GM23338 (cell line): ENCODE measurements around the gene GNA15. TPM values are rescaled to one million over a fixed set of nuclear protein-coding genes. Genes with fewer than 3 reads are reported as not detected.

Experiments
- ATAC-seq: fragments of 200-7000 bp; cut with Tn5 transposase; 3 replicates; pipeline ENCODE4 v1.9.1; 2020
- DNase-seq: peaks from one replicate; pipeline ENCODE4 v3.0.0-alpha.2; 2015; ENCODE audit warnings: low spot score
- H2AFZ ChIP-seq: fragments of 200-600 bp; sonication (generic); 2 replicates; pipeline ENCODE4 v1.8.0; 2016; ENCODE audit warnings: antibody characterized with exemption, mild to moderate bottlenecking, moderate library complexity
- H3F3A ChIP-seq: fragments of 200-600 bp; sonication (generic); replicated peaks from 2 replicates; pipeline ENCODE4 v1.8.0; 2017; ENCODE audit warnings: antibody characterized with exemption, mixed run types, low read depth
- H3K27ac ChIP-seq: fragments of 200-600 bp; sonication (generic); 2 replicates; pipeline ENCODE4 v1.6.1; 2016; ENCODE audit warnings: low read depth
- H3K27me3 ChIP-seq: fragments of 200-600 bp; sonication (generic); 2 replicates; pipeline ENCODE4 v1.8.0; 2016; ENCODE audit warnings: mild to moderate bottlenecking, mixed run types, moderate library complexity; ENCODE audit not compliant: insufficient read depth
- H3K36me3 ChIP-seq: fragments of 200-600 bp; sonication (generic); 2 replicates; pipeline ENCODE4 v1.8.0; 2016; ENCODE audit warnings: mild to moderate bottlenecking; ENCODE audit not compliant: insufficient read depth
- H3K4me1 ChIP-seq: fragments of 200-600 bp; sonication (generic); 2 replicates; pipeline ENCODE4 v1.8.0; 2016; ENCODE audit warnings: mild to moderate bottlenecking, moderate library complexity; ENCODE audit not compliant: insufficient read depth
- H3K4me2 ChIP-seq: fragments of 200-600 bp; sonication (generic); 2 replicates; pipeline ENCODE4 v1.7.1; 2017; ENCODE audit warnings: mixed run types
- H3K4me3 ChIP-seq: fragments of 200-600 bp; sonication (generic); 2 replicates; pipeline ENCODE4 v1.6.1; 2016; ENCODE audit warnings: mixed run types
- H3K79me2 ChIP-seq: fragments of 200-600 bp; sonication (generic); replicated peaks from 2 replicates; pipeline ENCODE4 v1.8.0; 2017; ENCODE audit warnings: mild to moderate bottlenecking; ENCODE audit not compliant: insufficient read depth
- H3K9me2 ChIP-seq: fragments of 200-600 bp; sonication (generic); 2 replicates; pipeline ENCODE4 v1.8.0; 2017; ENCODE audit not compliant: insufficient read depth
- H4K20me1 ChIP-seq: fragments of 200-600 bp; sonication (generic); replicated peaks from 2 replicates; pipeline ENCODE4 v1.8.0; 2017; ENCODE audit warnings: mild to moderate bottlenecking; ENCODE audit not compliant: insufficient read depth
- H3K27ac Mint-ChIP-seq: 2 replicates; pipeline ENCODE4 v1.8.0; 2020; ENCODE audit warnings: inconsistent platforms, mild to moderate bottlenecking, moderate library complexity, mixed read lengths
- H3K27me3 Mint-ChIP-seq: 3 replicates; pipeline ENCODE4 v1.8.0; 2022; ENCODE audit warnings: low read depth, mild to moderate bottlenecking, moderate library complexity, mixed read lengths, inconsistent platforms; ENCODE audit not compliant: insufficient read depth, poor library complexity
- H3K36me3 Mint-ChIP-seq: 3 replicates; pipeline ENCODE4 v1.8.0; 2021; ENCODE audit warnings: low read depth, mild to moderate bottlenecking, inconsistent platforms, moderate library complexity, mixed read lengths
- H3K4me1 Mint-ChIP-seq: 3 replicates; pipeline ENCODE4 v1.8.0; 2020; ENCODE audit warnings: mild to moderate bottlenecking, inconsistent platforms, mixed read lengths
- H3K4me3 Mint-ChIP-seq: 3 replicates; pipeline ENCODE4 v1.8.0; 2021; ENCODE audit warnings: moderate library complexity, mild to moderate bottlenecking, inconsistent platforms, mixed read lengths
- H3K9me3 Mint-ChIP-seq: 3 replicates; pipeline ENCODE4 v1.8.0; 2020; ENCODE audit warnings: moderate library complexity, mild to moderate bottlenecking, inconsistent platforms, mixed read lengths
- EZH2 ChIP-seq: fragments of 200-600 bp; sonication (generic); IDR thresholded peaks from one replicate; pipeline ENCODE4 v1.8.0; 2017; ENCODE audit warnings: antibody characterized with exemption, mild to moderate bottlenecking, low read depth; ENCODE audit not compliant: unreplicated experiment
- EZH2phosphoT487 ChIP-seq: fragments of 200-600 bp; sonication (generic); IDR thresholded peaks from one replicate; pipeline ENCODE4 v1.8.1; 2018; ENCODE audit warnings: antibody characterized with exemption; ENCODE audit not compliant: unreplicated experiment
- POLR2AphosphoS5 ChIP-seq: IDR thresholded peaks from 2 replicates; pipeline ENCODE4 v1.6.1; 2016; ENCODE audit warnings: antibody characterized with exemption, low read depth
- ZNF331 ChIP-seq: fragments of 250-450 bp; sonication (Bioruptor Pico); IDR thresholded peaks from 2 replicates; pipeline ENCODE4 v1.5.0; 2020; ENCODE audit warnings: low read depth, mild to moderate bottlenecking, moderate library complexity
- polyA plus RNA-seq: library from polyadenylated mRNA; unstranded; fragments of >200 nt; fragmentation: Nextera tagmentation; extraction: Ambion mirVana; gene quantifications from 2 replicates; pipeline ENCODE4 v1.2.1, GENCODE V29; 2016
- total RNA-seq: library from RNA; depleted of rRNA; stranded (reverse); fragments of >200 nt; shearing (Covaris generic); gene quantifications from 2 replicates; pipeline ENCODE4 v1.2.3, GENCODE V29; 2014
- TF ChIP-seq, protein P1 (sequence below): IDR thresholded peaks from 2 replicates; pipeline ENCODE4 v1.6.1; 2016; ENCODE audit warnings: antibody characterized with exemption
- TF ChIP-seq, protein P2 (sequence below): fragments of 250-450 bp; sonication (Bioruptor Pico); IDR thresholded peaks from 2 replicates; pipeline ENCODE4 v1.5.0; 2020; ENCODE audit warnings: mild to moderate bottlenecking, moderate library complexity
- TF ChIP-seq, protein P3 (sequence below), 2 experiments: fragments of 200-600 bp in 1 of 2; sonication (generic) in 1 of 2; conservative IDR thresholded peaks; 2 replicates each; pipeline versions ENCODE4 v1.5.1 to v1.6.1; 2016 to 2017; ENCODE audit warnings: antibody characterized with exemption in 2 of 2, low read depth in 2 of 2, mild to moderate bottlenecking in 2 of 2, moderate library complexity in 1 of 2

The GNA15 gene
- total and polyA plus RNA-seq, 2 experiments from 2014 or later, result 0.14 to 0.31 TPM

DNA sequence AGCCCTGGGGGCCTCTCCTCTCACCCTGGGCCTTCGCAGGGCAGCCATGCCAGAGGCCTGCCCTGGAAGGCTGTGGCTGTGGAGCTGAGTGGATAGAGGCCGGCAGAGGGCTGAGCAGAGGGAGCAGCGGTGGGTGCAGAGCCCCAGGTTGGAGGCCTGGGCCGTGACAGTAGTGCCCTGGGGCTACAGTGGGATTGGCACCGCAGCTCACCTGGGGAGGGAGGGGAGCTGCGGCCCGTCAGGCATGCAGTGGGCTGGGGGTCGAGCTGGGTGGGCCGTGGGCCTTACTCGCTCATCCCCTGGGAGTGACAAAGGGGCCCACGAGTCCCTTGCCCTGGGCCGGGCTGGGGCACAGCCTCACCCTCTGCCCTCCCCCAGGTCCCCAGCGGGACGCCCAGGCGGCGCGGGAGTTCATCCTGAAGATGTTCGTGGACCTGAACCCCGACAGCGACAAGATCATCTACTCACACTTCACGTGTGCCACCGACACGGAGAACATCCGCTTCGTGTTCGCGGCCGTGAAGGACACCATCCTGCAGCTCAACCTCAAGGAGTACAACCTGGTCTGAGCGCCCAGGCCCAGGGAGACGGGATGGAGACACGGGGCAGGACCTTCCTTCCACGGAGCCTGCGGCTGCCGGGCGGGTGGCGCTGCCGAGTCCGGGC, 15.1 kb upstream of the GNA15 start:
- H3K27me3 Mint-ChIP-seq, result peaks cover 15% of the 10 kb centered on the region
- no peaks in the 10 kb centered on the region for H3K36me3 ChIP-seq
- no peaks in the 10 kb centered on the region for H3K9me3 Mint-ChIP-seq
- no peaks in the 10 kb centered on the region for H4K20me1 ChIP-seq
- H3K9me2 ChIP-seq, result no peaks in the 10 kb centered on the region
- no peaks in the 10 kb centered on the region for H3K4me1 ChIP-seq
- H3K79me2 ChIP-seq, result no peaks in the 10 kb centered on the region
- no peak overlapping the region for H2AFZ ChIP-seq
- no peaks in the 10 kb centered on the region for H3K36me3 Mint-ChIP-seq
- DNase-seq, result no peak
- H3K27ac ChIP-seq, result no peak overlapping the region
- no peaks in the 10 kb centered on the region for H3F3A ChIP-seq
- no peak for TF ChIP-seq EZH2
- TF ChIP-seq, protein P1, sequence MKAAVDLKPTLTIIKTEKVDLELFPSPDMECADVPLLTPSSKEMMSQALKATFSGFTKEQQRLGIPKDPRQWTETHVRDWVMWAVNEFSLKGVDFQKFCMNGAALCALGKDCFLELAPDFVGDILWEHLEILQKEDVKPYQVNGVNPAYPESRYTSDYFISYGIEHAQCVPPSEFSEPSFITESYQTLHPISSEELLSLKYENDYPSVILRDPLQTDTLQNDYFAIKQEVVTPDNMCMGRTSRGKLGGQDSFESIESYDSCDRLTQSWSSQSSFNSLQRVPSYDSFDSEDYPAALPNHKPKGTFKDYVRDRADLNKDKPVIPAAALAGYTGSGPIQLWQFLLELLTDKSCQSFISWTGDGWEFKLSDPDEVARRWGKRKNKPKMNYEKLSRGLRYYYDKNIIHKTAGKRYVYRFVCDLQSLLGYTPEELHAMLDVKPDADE, result no peak
- no peak for TF ChIP-seq EZH2phosphoT487
- H3K4me3 Mint-ChIP-seq, result no peak overlapping the region
- no peaks in the 10 kb centered on the region; the same call in 2 of the 3 replicates for H3K4me1 Mint-ChIP-seq
- no peak overlapping the region for H3K4me2 ChIP-seq
- no peak for ATAC-seq
- no peak overlapping the region for H3K4me3 ChIP-seq
- H3K27ac Mint-ChIP-seq, result no peak overlapping the region
- no peaks in the 10 kb centered on the region for H3K27me3 ChIP-seq

DNA sequence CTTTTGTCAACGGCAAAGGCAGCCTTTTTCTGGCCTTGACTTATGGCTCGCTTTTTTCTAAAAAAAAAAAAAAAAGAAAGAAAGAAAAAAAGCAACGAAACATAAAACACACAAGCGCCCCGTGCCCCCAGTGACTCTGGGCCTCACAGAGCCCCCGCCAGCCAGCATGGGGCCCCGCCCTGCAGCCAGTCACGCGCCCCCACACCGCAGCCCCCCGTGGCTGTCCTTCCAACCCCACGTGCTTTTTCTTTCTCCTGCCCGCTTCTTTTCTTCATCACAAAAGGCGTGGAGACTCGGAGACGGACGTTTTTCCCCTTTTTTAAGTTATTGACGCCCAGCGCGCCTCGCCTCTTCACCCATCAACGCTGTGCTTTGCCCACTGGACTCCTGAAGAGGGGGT, 14.4 kb upstream of the GNA15 start:
- no peaks in the 10 kb centered on the region for H3K9me3 Mint-ChIP-seq
- TF ChIP-seq, protein P2, sequence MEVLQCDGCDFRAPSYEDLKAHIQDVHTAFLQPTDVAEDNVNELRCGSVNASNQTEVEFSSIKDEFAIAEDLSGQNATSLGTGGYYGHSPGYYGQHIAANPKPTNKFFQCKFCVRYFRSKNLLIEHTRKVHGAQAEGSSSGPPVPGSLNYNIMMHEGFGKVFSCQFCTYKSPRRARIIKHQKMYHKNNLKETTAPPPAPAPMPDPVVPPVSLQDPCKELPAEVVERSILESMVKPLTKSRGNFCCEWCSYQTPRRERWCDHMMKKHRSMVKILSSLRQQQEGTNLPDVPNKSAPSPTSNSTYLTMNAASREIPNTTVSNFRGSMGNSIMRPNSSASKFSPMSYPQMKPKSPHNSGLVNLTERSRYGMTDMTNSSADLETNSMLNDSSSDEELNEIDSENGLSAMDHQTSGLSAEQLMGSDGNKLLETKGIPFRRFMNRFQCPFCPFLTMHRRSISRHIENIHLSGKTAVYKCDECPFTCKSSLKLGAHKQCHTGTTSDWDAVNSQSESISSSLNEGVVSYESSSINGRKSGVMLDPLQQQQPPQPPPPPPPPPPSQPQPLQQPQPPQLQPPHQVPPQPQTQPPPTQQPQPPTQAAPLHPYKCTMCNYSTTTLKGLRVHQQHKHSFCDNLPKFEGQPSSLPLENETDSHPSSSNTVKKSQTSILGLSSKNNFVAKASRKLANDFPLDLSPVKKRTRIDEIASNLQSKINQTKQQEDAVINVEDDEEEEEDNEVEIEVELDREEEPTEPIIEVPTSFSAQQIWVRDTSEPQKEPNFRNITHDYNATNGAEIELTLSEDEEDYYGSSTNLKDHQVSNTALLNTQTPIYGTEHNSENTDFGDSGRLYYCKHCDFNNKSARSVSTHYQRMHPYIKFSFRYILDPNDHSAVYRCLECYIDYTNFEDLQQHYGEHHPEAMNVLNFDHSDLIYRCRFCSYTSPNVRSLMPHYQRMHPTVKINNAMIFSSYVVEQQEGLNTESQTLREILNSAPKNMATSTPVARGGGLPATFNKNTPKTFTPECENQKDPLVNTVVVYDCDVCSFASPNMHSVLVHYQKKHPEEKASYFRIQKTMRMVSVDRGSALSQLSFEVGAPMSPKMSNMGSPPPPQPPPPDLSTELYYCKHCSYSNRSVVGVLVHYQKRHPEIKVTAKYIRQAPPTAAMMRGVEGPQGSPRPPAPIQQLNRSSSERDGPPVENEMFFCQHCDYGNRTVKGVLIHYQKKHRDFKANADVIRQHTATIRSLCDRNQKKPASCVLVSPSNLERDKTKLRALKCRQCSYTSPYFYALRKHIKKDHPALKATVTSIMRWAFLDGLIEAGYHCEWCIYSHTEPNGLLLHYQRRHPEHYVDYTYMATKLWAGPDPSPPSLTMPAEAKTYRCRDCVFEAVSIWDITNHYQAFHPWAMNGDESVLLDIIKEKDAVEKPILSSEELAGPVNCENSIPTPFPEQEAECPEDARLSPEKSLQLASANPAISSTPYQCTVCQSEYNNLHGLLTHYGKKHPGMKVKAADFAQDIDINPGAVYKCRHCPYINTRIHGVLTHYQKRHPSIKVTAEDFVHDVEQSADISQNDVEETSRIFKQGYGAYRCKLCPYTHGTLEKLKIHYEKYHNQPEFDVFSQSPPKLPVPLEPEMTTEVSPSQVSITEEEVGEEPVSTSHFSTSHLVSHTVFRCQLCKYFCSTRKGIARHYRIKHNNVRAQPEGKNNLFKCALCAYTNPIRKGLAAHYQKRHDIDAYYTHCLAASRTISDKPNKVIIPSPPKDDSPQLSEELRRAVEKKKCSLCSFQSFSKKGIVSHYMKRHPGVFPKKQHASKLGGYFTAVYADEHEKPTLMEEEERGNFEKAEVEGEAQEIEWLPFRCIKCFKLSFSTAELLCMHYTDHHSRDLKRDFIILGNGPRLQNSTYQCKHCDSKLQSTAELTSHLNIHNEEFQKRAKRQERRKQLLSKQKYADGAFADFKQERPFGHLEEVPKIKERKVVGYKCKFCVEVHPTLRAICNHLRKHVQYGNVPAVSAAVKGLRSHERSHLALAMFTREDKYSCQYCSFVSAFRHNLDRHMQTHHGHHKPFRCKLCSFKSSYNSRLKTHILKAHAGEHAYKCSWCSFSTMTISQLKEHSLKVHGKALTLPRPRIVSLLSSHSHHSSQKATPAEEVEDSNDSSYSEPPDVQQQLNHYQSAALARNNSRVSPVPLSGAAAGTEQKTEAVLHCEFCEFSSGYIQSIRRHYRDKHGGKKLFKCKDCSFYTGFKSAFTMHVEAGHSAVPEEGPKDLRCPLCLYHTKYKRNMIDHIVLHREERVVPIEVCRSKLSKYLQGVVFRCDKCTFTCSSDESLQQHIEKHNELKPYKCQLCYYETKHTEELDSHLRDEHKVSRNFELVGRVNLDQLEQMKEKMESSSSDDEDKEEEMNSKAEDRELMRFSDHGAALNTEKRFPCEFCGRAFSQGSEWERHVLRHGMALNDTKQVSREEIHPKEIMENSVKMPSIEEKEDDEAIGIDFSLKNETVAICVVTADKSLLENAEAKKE, result no peak
- TF ChIP-seq, protein P3, sequence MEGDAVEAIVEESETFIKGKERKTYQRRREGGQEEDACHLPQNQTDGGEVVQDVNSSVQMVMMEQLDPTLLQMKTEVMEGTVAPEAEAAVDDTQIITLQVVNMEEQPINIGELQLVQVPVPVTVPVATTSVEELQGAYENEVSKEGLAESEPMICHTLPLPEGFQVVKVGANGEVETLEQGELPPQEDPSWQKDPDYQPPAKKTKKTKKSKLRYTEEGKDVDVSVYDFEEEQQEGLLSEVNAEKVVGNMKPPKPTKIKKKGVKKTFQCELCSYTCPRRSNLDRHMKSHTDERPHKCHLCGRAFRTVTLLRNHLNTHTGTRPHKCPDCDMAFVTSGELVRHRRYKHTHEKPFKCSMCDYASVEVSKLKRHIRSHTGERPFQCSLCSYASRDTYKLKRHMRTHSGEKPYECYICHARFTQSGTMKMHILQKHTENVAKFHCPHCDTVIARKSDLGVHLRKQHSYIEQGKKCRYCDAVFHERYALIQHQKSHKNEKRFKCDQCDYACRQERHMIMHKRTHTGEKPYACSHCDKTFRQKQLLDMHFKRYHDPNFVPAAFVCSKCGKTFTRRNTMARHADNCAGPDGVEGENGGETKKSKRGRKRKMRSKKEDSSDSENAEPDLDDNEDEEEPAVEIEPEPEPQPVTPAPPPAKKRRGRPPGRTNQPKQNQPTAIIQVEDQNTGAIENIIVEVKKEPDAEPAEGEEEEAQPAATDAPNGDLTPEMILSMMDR (conservative IDR thresholded peaks at IDR 0.05; ENCODE audit: low read depth in 2 of 2), result no peak
- TF ChIP-seq ZNF331 (CRISPR knock-in tag) (no peak), POLR2AphosphoS5 (no peak)
- TF ChIP-seq, protein P1, result no peak

More for the DNA sequence above, 14.4 kb upstream of the GNA15 start:
- Mint-ChIP-seq H3K27me3 (peaks cover 17% of the 10 kb centered on the region), H3K27ac (no peak overlapping the region), H3K36me3 (no peaks in the 10 kb centered on the region), H3K4me1 (no peaks in the 10 kb centered on the region), H3K4me3 (no peak overlapping the region)
- no peaks in the 10 kb centered on the region for H3K27me3 ChIP-seq
- H3K27ac ChIP-seq, result no peak overlapping the region
- H3K36me3 ChIP-seq, result no peaks in the 10 kb centered on the region
- H3K4me2 ChIP-seq, result no peak overlapping the region
- DNase-seq (no peak), ATAC-seq (no peak)
- no peak overlapping the region for H3K4me3 ChIP-seq
- no peaks in the 10 kb centered on the region for H3F3A ChIP-seq
- no peaks in the 10 kb centered on the region for H3K4me1 ChIP-seq
- no peaks in the 10 kb centered on the region for H3K9me2 ChIP-seq
- H2AFZ ChIP-seq, result no peak overlapping the region
- H4K20me1 ChIP-seq, result no peaks in the 10 kb centered on the region
- no peaks in the 10 kb centered on the region for H3K79me2 ChIP-seq
